Measurements from ENCODE around the gene SLC19A3.

DNA sequence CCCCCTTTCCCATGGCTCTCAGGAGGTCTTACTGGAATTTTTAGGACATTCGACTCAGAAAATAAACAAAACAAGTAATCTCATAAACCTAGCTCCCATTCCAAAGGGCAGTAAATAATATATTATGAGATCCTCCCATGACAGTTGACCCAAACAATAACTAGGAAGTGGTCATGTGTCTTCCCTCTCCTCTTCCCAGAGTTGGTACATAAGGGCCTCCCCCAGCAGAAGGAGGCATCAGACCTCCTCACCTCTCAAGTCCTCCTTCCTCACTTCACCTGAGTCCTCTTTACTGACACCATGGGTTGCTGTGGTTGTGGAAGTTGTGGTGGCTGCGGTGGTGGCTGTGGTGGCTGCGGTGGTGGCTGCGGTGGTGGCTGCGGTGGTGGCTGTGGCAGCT, 10.2 kb upstream of the SLC19A3 start, which contains the start of gene SCYGR7:
- TF ChIP-seq, protein P1, sequence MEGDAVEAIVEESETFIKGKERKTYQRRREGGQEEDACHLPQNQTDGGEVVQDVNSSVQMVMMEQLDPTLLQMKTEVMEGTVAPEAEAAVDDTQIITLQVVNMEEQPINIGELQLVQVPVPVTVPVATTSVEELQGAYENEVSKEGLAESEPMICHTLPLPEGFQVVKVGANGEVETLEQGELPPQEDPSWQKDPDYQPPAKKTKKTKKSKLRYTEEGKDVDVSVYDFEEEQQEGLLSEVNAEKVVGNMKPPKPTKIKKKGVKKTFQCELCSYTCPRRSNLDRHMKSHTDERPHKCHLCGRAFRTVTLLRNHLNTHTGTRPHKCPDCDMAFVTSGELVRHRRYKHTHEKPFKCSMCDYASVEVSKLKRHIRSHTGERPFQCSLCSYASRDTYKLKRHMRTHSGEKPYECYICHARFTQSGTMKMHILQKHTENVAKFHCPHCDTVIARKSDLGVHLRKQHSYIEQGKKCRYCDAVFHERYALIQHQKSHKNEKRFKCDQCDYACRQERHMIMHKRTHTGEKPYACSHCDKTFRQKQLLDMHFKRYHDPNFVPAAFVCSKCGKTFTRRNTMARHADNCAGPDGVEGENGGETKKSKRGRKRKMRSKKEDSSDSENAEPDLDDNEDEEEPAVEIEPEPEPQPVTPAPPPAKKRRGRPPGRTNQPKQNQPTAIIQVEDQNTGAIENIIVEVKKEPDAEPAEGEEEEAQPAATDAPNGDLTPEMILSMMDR (IDR thresholded peaks at IDR 0.05): no peak
- no peak for TF ChIP-seq POLR2A (IDR thresholded peaks at IDR 0.05)
